GM18907 (cell line): ENCODE results near the gene TBXT.
"Not testable (repeated sequence)": the region's sequence is repeated elsewhere in the genome, so short reads cannot be mapped to it uniquely, and the experiment has no call there.

Source experiments
- ATAC-seq: cut with Tn5 transposase; IDR thresholded peaks from one replicate; pipeline ENCODE4 v1.9.1; 2021; ENCODE audit warnings: mild to moderate bottlenecking, moderate library complexity; ENCODE audit not compliant: unreplicated experiment

TBXT gene

GRCh38 chr6:166167801-166168615 is at the start of gene TBXT:
TBXT (minus strand) TSS chr6:166167851; CDS start chr6:166167591, 260 bp downstream.
- ATAC-seq = no peak

- no peak for ATAC-seq
These were observed 39.6 kb upstream of the TBXT start for GRCh38 chr6:166207284-166207561.

GRCh38 chr6:166206510-166207283 is 39.0 kb upstream of the TBXT start:
- ATAC-seq = no peak

GRCh38 chr6:166206066-166206465 is 38.4 kb upstream of the TBXT start:
- no peak for ATAC-seq

- ATAC-seq = no peak
These were observed 37.4 kb upstream of the TBXT start for GRCh38 chr6:166204852-166205650.

GRCh38 chr6:166203641-166204222 is 36.1 kb upstream of the TBXT start:
- no peak for ATAC-seq

GRCh38 chr6:166203003-166203640 is 35.5 kb upstream of the TBXT start:
- peak; percentile 20 for ATAC-seq

- ATAC-seq = peak; percentile 88
These were observed 34.7 kb upstream of the TBXT start for GRCh38 chr6:166202321-166202733.

- peak; percentile 1 for ATAC-seq
These were observed 34.2 kb upstream of the TBXT start for GRCh38 chr6:166201878-166202277.

- no peak for ATAC-seq
These were observed 29.7 kb upstream of the TBXT start for GRCh38 chr6:166197361-166197760.

- ATAC-seq = no peak
These were observed 28.2 kb upstream of the TBXT start for GRCh38 chr6:166195860-166196238.

- no peak for ATAC-seq
These were observed 27.5 kb upstream of the TBXT start for GRCh38 chr6:166194914-166195859.

- ATAC-seq = no peak
These were observed 24.9 kb upstream of the TBXT start for GRCh38 chr6:166192557-166192956.

GRCh38 chr6:166192136-166192535 is 24.5 kb upstream of the TBXT start:
- ATAC-seq = no peak

GRCh38 chr6:166179704-166180103 is 12.1 kb upstream of the TBXT start:
- ATAC-seq = no peak

- peak; percentile 31 for ATAC-seq
These were observed 8.5 kb upstream of the TBXT start for GRCh38 chr6:166176106-166176505.

GRCh38 chr6:166175093-166175492 is 7.4 kb upstream of the TBXT start:
- ATAC-seq = not testable (repeated sequence)

GRCh38 chr6:166174031-166174430 is 6.4 kb upstream of the TBXT start:
- peak; percentile 51 for ATAC-seq

- ATAC-seq = peak; percentile 60
These were observed 5.8 kb upstream of the TBXT start for GRCh38 chr6:166173281-166173951.
